H1 (cell line): ENCODE results near the gene ATP6V1G1.

ENCODE experiments used
- BACH1 ChIP-seq: IDR thresholded peaks from 2 replicates; pipeline ENCODE4 v1.6.1; 2012; ENCODE audit warnings: low read length, improper control_type of control experiment
- BCL11A ChIP-seq, 2 experiments: IDR thresholded peaks; one replicate each; pipeline ENCODE4 v1.6.1; 2011; ENCODE audit warnings: low read depth in 2 of 2, low read length in 2 of 2, mild to moderate bottlenecking in 2 of 2
- CBX8 ChIP-seq: fragments of 300-800, 300-1000 bp; sonication (generic); IDR thresholded peaks from 2 replicates; pipeline ENCODE4 v1.7.1; 2016; ENCODE audit warnings: low read depth, low read length, borderline replicate concordance
- JUN ChIP-seq: IDR thresholded peaks from 2 replicates; pipeline ENCODE4 v1.6.1; 2011; ENCODE audit warnings: low read depth, mild to moderate bottlenecking, improper control_type of control experiment, low read length
- MAFK ChIP-seq: IDR thresholded peaks from 2 replicates; pipeline ENCODE4 v1.6.1; 2012; ENCODE audit warnings: low read depth, mild to moderate bottlenecking, improper control_type of control experiment, low read length
- MAX ChIP-seq: IDR thresholded peaks from 2 replicates; pipeline ENCODE4 v1.6.1; 2012; ENCODE audit warnings: inconsistent platforms
- NRF1 ChIP-seq: IDR thresholded peaks from 2 replicates; pipeline ENCODE4 v1.6.1; 2011; ENCODE audit warnings: mild to moderate bottlenecking, low read depth, low read length, improper control_type of control experiment
- SAP30 ChIP-seq: fragments of 300-600 bp; sonication (generic); IDR thresholded peaks from 2 replicates; pipeline ENCODE4 v1.7.1; 2012; ENCODE audit warnings: low read length, moderate library complexity, mild to moderate bottlenecking, inconsistent platforms; ENCODE audit not compliant: insufficient read depth, insufficient replicate concordance
- USF2 ChIP-seq: IDR thresholded peaks from 2 replicates; pipeline ENCODE4 v1.6.1; 2011; ENCODE audit warnings: low read length, improper control_type of control experiment
- YY1 ChIP-seq: IDR thresholded peaks from 2 replicates; pipeline ENCODE4 v1.6.1; 2011; ENCODE audit warnings: low read depth, mild to moderate bottlenecking, low read length
- ZNF274 ChIP-seq: IDR thresholded peaks from 2 replicates; pipeline ENCODE4 v1.7.0; 2012; ENCODE audit warnings: low read length, borderline replicate concordance; ENCODE audit errors: extremely low read depth
- TF ChIP-seq, protein P1 (sequence below), 3 experiments: IDR thresholded peaks; 1 replicate in 2 of 3; 2 replicates in 1 of 3; pipeline versions ENCODE4 v1.5.1 to v1.6.1; 2011; ENCODE audit warnings: low read length in 3 of 3, mild to moderate bottlenecking in 3 of 3, inconsistent platforms in 2 of 3, low read depth in 1 of 3, moderate library complexity in 1 of 3; ENCODE audit not compliant: insufficient read depth in 1 of 3; ENCODE audit errors: control extremely low read depth in 1 of 3

DNA sequence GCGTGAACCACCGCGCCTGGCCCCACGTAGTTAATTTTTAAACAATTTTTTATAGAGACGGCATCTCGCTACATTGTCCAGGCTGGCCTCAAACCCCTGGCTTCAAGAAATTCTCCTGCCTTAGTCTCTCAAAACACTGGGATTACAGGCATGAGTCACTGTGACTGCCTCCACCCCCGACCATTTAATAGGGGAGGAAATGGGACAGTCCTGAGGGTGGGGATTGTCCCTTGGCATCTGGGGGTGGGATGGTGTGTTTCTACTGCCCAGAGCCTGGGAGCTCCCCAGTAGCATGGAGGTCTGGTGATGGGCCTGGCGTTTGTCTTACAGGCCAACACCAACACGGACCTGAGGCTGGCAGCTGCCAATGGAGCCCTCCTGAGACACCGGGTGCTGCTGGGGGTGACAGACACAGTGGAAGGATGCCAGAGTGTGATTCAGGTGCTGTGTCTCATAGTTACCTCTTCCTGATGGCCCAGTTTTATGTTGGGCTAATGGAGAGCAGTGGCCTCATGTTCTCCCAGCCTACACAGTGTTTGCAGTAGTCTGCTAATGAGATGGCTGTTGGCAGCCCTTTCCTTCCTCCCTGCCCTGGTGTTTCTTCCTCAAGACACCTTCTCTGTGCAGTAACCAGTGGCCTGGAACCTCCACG is 46.0 kb downstream of the ATP6V1G1 start:
- TF ChIP-seq MAX (no peak), CBX8 (no peak), BCL11A (IDR thresholded peaks at IDR 0.05; ENCODE audit: low read depth in 2 of 2, low read length in 2 of 2) (no peak), ZNF274 (no peak), USF2 (no peak), NRF1 (no peak), BACH1 (no peak), MAFK (no peak), JUN (no peak), SAP30 (no peak), YY1 (no peak)
- TF ChIP-seq, protein P1, sequence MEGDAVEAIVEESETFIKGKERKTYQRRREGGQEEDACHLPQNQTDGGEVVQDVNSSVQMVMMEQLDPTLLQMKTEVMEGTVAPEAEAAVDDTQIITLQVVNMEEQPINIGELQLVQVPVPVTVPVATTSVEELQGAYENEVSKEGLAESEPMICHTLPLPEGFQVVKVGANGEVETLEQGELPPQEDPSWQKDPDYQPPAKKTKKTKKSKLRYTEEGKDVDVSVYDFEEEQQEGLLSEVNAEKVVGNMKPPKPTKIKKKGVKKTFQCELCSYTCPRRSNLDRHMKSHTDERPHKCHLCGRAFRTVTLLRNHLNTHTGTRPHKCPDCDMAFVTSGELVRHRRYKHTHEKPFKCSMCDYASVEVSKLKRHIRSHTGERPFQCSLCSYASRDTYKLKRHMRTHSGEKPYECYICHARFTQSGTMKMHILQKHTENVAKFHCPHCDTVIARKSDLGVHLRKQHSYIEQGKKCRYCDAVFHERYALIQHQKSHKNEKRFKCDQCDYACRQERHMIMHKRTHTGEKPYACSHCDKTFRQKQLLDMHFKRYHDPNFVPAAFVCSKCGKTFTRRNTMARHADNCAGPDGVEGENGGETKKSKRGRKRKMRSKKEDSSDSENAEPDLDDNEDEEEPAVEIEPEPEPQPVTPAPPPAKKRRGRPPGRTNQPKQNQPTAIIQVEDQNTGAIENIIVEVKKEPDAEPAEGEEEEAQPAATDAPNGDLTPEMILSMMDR (IDR thresholded peaks at IDR 0.05; ENCODE audit: control extremely low read depth in 1 of 3, insufficient read depth in 1 of 3, low read depth in 1 of 3, low read length in 3 of 3) = no peak
